IMR-90 (cell line): ENCODE data around the gene PNKD. TPM values are rescaled to one million over a fixed set of nuclear protein-coding genes. Genes with fewer than 3 reads are reported as not detected.

Source experiments
- ATAC-seq: fragments of 200-7000 bp; cut with Tn5 transposase; 2 replicates; pipeline ENCODE4 v1.9.1; 2020; ENCODE audit warnings: low read depth, mild to moderate bottlenecking, moderate library complexity
- BruUV-seq: library from RNA; stranded (reverse); fragments of 400-500 nt; replicated peaks from 2 replicates; lab custom pipeline; 2021; lab: Mats Ljungman, UMichigan
- CTCF ChIA-PET: fragments of 300-600 bp; formaldehyde crosslinking; extraction: SDS; loops from one replicate; lab custom pipeline; 2021; ENCODE audit warnings: antibody characterized with exemption; lab: Yijun Ruan, JAX
- POLR2A ChIA-PET: fragments of 300-600 bp; sonication (Branson Sonifier 250); formaldehyde crosslinking; loops from one replicate; lab custom pipeline; 2022; ENCODE audit warnings: antibody characterized with exemption; ENCODE audit not compliant: unreplicated experiment; lab: Charles Lee
- DNase-seq: peaks from one replicate; pipeline ENCODE4 v3.0.0; 2013
- H2AFZ ChIP-seq: replicated peaks from 2 replicates; pipeline ENCODE3; 2013; ENCODE audit warnings: low read length, mild to moderate bottlenecking; ENCODE audit not compliant: poor library complexity
- H2AK5ac ChIP-seq: 2 replicates; pipeline ENCODE4 v1.6.1; 2013; ENCODE audit warnings: low read depth, low read length, inconsistent platforms
- H2AK9ac ChIP-seq: replicated peaks from 2 replicates; pipeline ENCODE3; 2013; ENCODE audit warnings: mild to moderate bottlenecking, low read depth, low read length, moderate library complexity; ENCODE audit not compliant: poor library complexity
- H2BK120ac ChIP-seq: 2 replicates; pipeline ENCODE4 v1.6.1; 2013; ENCODE audit warnings: low read depth, low read length, inconsistent platforms
- H2BK15ac ChIP-seq: 3 replicates; pipeline ENCODE4 v1.6.1; 2013; ENCODE audit warnings: low read depth, low read length, inconsistent platforms
- H2BK20ac ChIP-seq: 2 replicates; pipeline ENCODE4 v1.6.1; 2013; ENCODE audit warnings: low read depth, mild to moderate bottlenecking, inconsistent platforms, low read length, moderate library complexity
- H2BK5ac ChIP-seq: 2 replicates; pipeline ENCODE4 v1.6.1; 2013; ENCODE audit warnings: mild to moderate bottlenecking, low read depth, low read length, inconsistent platforms; ENCODE audit not compliant: poor library complexity, severe bottlenecking
- H3K14ac ChIP-seq: replicated peaks from 2 replicates; pipeline ENCODE4 v1.6.1; 2013; ENCODE audit warnings: low read depth, low read length, inconsistent platforms
- H3K18ac ChIP-seq: 2 replicates; pipeline ENCODE4 v1.6.1; 2013; ENCODE audit warnings: low read depth, low read length, control low read depth
- H3K23ac ChIP-seq: 2 replicates; pipeline ENCODE4 v1.6.1; 2013; ENCODE audit warnings: low read depth, low read length, inconsistent platforms
- H3K27ac ChIP-seq: 2 replicates; pipeline ENCODE4 v1.5.1; 2013; ENCODE audit warnings: mild to moderate bottlenecking, control low read depth, low read length; ENCODE audit not compliant: insufficient read depth
- H3K27me3 ChIP-seq: 2 replicates; pipeline ENCODE4 v1.6.1; 2013; ENCODE audit warnings: low read length; ENCODE audit not compliant: control insufficient read depth, insufficient read depth
- H3K36me3 ChIP-seq: 2 replicates; pipeline ENCODE4 v1.6.1; 2013; ENCODE audit warnings: low read length, mixed read lengths; ENCODE audit not compliant: control insufficient read depth, insufficient read depth
- H3K4ac ChIP-seq: 2 replicates; pipeline ENCODE4 v1.6.1; 2013; ENCODE audit warnings: low read depth, low read length, inconsistent platforms
- H3K4me1 ChIP-seq: 2 replicates; pipeline ENCODE4 v1.6.1; 2013; ENCODE audit warnings: low read length, mixed read lengths; ENCODE audit not compliant: control insufficient read depth, insufficient read depth
- H3K4me2 ChIP-seq: 2 replicates; pipeline ENCODE4 v1.6.1; 2013; ENCODE audit warnings: low read depth, mild to moderate bottlenecking, control low read depth, low read length, moderate library complexity
- H3K4me3 ChIP-seq: 2 replicates; pipeline ENCODE4 v1.5.1; 2013; ENCODE audit warnings: low read depth, mild to moderate bottlenecking, control low read depth, low read length, moderate library complexity; ENCODE audit not compliant: insufficient read depth
- H3K56ac ChIP-seq: 2 replicates; pipeline ENCODE4 v1.6.1; 2013; ENCODE audit warnings: low read length, inconsistent platforms; ENCODE audit not compliant: insufficient read depth; ENCODE audit errors: extremely low read depth
- H3K79me1 ChIP-seq, 2 experiments: 2 replicates each; pipeline ENCODE4 v1.6.1; 2013; ENCODE audit warnings: low read length in 2 of 2, inconsistent platforms in 1 of 2, low read depth in 1 of 2
- H3K9ac ChIP-seq: 2 replicates; pipeline ENCODE4 v1.6.1; 2013; ENCODE audit warnings: low read depth, low read length, control low read depth
- H3K9me1 ChIP-seq: 2 replicates; pipeline ENCODE4 v1.6.1; 2013; ENCODE audit warnings: low read length, inconsistent platforms; ENCODE audit not compliant: insufficient read depth
- H3K9me3 ChIP-seq: 2 replicates; pipeline ENCODE4 v1.6.1; 2013; ENCODE audit warnings: low read length; ENCODE audit not compliant: control insufficient read depth, insufficient read depth
- H4K20me1 ChIP-seq: 2 replicates; pipeline ENCODE4 v1.6.1; 2013; ENCODE audit warnings: low read length, inconsistent platforms; ENCODE audit not compliant: insufficient read depth
- H4K5ac ChIP-seq: 2 replicates; pipeline ENCODE4 v1.6.1; 2013; ENCODE audit warnings: mild to moderate bottlenecking, low read depth, low read length, control low read depth
- H4K8ac ChIP-seq, 2 experiments: 2 replicates each; pipeline ENCODE4 v1.6.1; 2013; ENCODE audit warnings: low read depth in 2 of 2, low read length in 2 of 2, control low read depth in 1 of 2, inconsistent platforms in 1 of 2
- H4K91ac ChIP-seq: 2 replicates; pipeline ENCODE4 v1.6.1; 2013; ENCODE audit warnings: low read depth, low read length, inconsistent platforms; ENCODE audit not compliant: insufficient read depth
- BHLHE40 ChIP-seq: fragments of 150-350 bp; IDR thresholded peaks from 2 replicates; pipeline ENCODE4 v1.6.1; 2016; ENCODE audit warnings: mild to moderate bottlenecking, low read depth, low read length
- CHD1 ChIP-seq: IDR thresholded peaks from 2 replicates; pipeline ENCODE4 v1.6.1; 2012; ENCODE audit warnings: low read depth, low read length, improper control_type of control experiment
- FOS ChIP-seq: fragments of 150-350 bp; IDR thresholded peaks from 2 replicates; pipeline ENCODE4 v1.6.1; 2016; ENCODE audit warnings: low read depth, low read length
- MAFK ChIP-seq: IDR thresholded peaks from 2 replicates; pipeline ENCODE4 v1.6.1; 2012; ENCODE audit warnings: low read depth, low read length, improper control_type of control experiment
- MAZ ChIP-seq: IDR thresholded peaks from 2 replicates; pipeline ENCODE4 v1.6.1; 2012; ENCODE audit warnings: low read depth, mild to moderate bottlenecking, low read length, improper control_type of control experiment, moderate library complexity, borderline replicate concordance
- MXI1 ChIP-seq: IDR thresholded peaks from 2 replicates; pipeline ENCODE4 v1.6.1; 2012; ENCODE audit warnings: low read depth, mild to moderate bottlenecking, low read length, moderate library complexity, borderline replicate concordance
- RAD21 ChIP-seq: IDR thresholded peaks from 2 replicates; pipeline ENCODE4 v1.6.1; 2012; ENCODE audit warnings: low read length, improper control_type of control experiment
- RCOR1 ChIP-seq: IDR thresholded peaks from 2 replicates; pipeline ENCODE4 v1.6.1; 2012; ENCODE audit warnings: mild to moderate bottlenecking, low read length, improper control_type of control experiment; ENCODE audit not compliant: insufficient replicate concordance
- USF2 ChIP-seq: fragments of 150-350 bp; IDR thresholded peaks from 2 replicates; pipeline ENCODE4 v1.6.1; 2017; ENCODE audit warnings: mild to moderate bottlenecking, antibody characterized with exemption, low read length, low read depth
- WGBS, 2 experiments: methylation state at CpG; one replicate each; pipeline versions ENCODE4 v1.1.5 to v1.1.7; 2013; ENCODE audit warnings: missing lambda C conversion rate in 2 of 2; ENCODE audit not compliant: insufficient read length in 1 of 2; ENCODE audit errors: extremely low coverage in 2 of 2; 5-methylcytosine and 5-hydroxymethylcytosine counted together
- dilution Hi-C: fragments of 300-500 bp; cut with HindIII; formaldehyde crosslinking; loops from one replicate; pipeline ENCODE4 v1.14.3; 2018; ENCODE audit warnings: low sequenced_read_pairs; ENCODE audit not compliant: unreplicated experiment
- in situ Hi-C: fragments of 300-500 bp; cut with MboI; formaldehyde crosslinking; loops from 3 replicates; pipeline ENCODE4 v1.14.3; 2019; ENCODE audit warnings: low sequenced_read_pairs, inconsistent platforms, mixed read lengths
- intact Hi-C: fragments of 100-400 bp; cut with micrococcal nuclease; formaldehyde crosslinking; loops from 2 replicates; pipeline ENCODE4 v1.10.0; 2022
- polyA plus RNA-seq, 3 experiments: library from polyadenylated mRNA; depleted of rRNA; stranded (reverse); fragments of >200 nt; gene quantifications; 2 replicates each; pipeline ENCODE4 v1.2.3, GENCODE V29; 2012; ENCODE audit warnings: low replicate concordance in 1 of 3
- total RNA-seq: library from RNA; depleted of rRNA; stranded (reverse); fragments of >200 nt; gene quantifications from 2 replicates; pipeline ENCODE4 v1.2.3, GENCODE V29; 2012

PNKD gene
- total and polyA plus RNA-seq, 2 of the 4 experiments (the other 2 are of a cell fraction) = 19.2 to 68.5 TPM

DNA sequence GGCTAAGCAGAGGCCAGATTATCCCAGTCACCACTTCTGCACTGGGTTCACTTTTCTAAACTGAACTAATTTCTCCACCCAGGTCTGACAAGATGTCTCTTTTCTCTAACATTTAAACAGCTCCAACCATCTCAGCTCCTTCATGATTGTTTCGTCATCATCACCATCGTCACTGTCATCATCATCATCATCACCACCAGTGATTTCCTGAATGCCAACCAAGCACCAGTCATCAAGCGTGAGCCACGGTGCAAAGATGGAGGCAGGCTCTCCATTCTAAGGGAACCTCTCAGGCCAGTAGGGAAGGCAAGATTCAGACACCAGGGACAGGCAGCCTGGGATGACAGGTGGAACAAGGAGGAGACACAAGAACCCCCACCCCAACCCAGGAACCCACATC is 47.5 kb downstream of the PNKD start:
- no peak for TF ChIP-seq CHD1
- no peak for TF ChIP-seq BHLHE40
- TF ChIP-seq MAFK = no peak
- TF ChIP-seq FOS = no peak
- no peak for TF ChIP-seq RAD21
- no peak for TF ChIP-seq RCOR1
- TF ChIP-seq MAZ = no peak
- TF ChIP-seq USF2 = no peak
- TF ChIP-seq MXI1 = no peak
- DNase-seq (no peak), ATAC-seq (no peak)
- in situ Hi-C loops (no loop called here), intact Hi-C loops (no loop called here), dilution Hi-C loops (no loop called here)
- Histone ChIP-seq H2BK120ac (no peak overlapping the region), H3K4ac (no peak overlapping the region), H4K5ac (no peak overlapping the region), H3K4me1 (peaks cover 9% of the 10 kb centered on the region), H3K27me3 (no peaks in the 10 kb centered on the region), H3K4me2 (no peak overlapping the region), H3K9me3 (no peaks in the 10 kb centered on the region), H3K23ac (no peak overlapping the region), H3K79me1 (no peaks in the 10 kb centered on the region), H4K91ac (no peak overlapping the region), H2BK20ac (no peak overlapping the region), H3K27ac (no peak overlapping the region), H2AK9ac (peak overlapping the region; percentile 50), H3K9me1 (peaks cover 12% of the 10 kb centered on the region; the same call in 1 of the 2 replicates), H2AFZ (no peak overlapping the region), H3K36me3 (no peaks in the 10 kb centered on the region), H3K18ac (no peak overlapping the region), H4K8ac (no peak overlapping the region), H4K20me1 (no peaks in the 10 kb centered on the region), H2BK5ac (no peak overlapping the region), H3K14ac (no peak overlapping the region), H2AK5ac (no peak overlapping the region), H3K4me3 (no peak overlapping the region), H3K56ac (no peak overlapping the region), H2BK15ac (no peak overlapping the region), H3K9ac (no peak overlapping the region)
- ChIA-PET POLR2A (no interaction called here), CTCF (no interaction called here)
- WGBS, 2 experiments = 60% methylated on average over 1 of the region's 4 CpGs; no CpG with 5 or more reads in 1 of the 2 experiments
- no TSS peak for BruUV-seq
